Measurements from ENCODE around the gene CD9. TPM values are rescaled to one million over a fixed set of nuclear protein-coding genes. Genes with fewer than 3 reads are reported as not detected.
A peak's percentile ranks its signal among the peaks of the same experiment; 100 is the strongest.

The CD9 gene
- total and polyA plus RNA-seq, 2 donors (not counting 1 experiment from before 2014, with no cell fraction given), result 7.2 to 12.8 TPM

GRCh38 chr12:6195665-6196535, 4.3 kb upstream of the CD9 start:
- Histone ChIP-seq H3K27me3 (replicated peaks in 1 of 4; ENCODE audit: control extremely low read depth in 1 of 4, control insufficient read depth in 3 of 4, insufficient read depth in 4 of 4, low read length in 3 of 4) (peaks cover 0 to 19% (median 3%) of the 10 kb centered on the region in 4 experiments), H3K4me2 (replicated peaks; ENCODE audit: low read depth, low read length, poor library complexity, severe bottlenecking) (peak overlapping the region; percentile 46), H2AFZ (ENCODE audit: insufficient read depth, low read depth, low read length, poor library complexity, severe bottlenecking) (no peak overlapping the region), H3K9ac (ENCODE audit: low read length) (no peak overlapping the region), H3K27ac (ENCODE audit: low read length in 2 of 2) (no peak overlapping the region), H3K4me3 (ENCODE audit: control extremely low read depth in 1 of 5, extremely low read depth in 1 of 5, insufficient read depth in 1 of 5, low read depth in 2 of 5, low read length in 4 of 5) (no peak overlapping the region), H3K36me3 (replicated peaks in 1 of 2; ENCODE audit: control extremely low read depth in 1 of 2, control insufficient read depth in 1 of 2, extremely low read depth in 1 of 2, insufficient read depth in 2 of 2, low read length in 1 of 2) (no peaks in the 10 kb centered on the region), H4K20me1 (ENCODE audit: control insufficient read depth, insufficient read depth, low read length, poor library complexity, severe bottlenecking) (no peaks in the 10 kb centered on the region), H3K4me1 (ENCODE audit: control insufficient read depth in 2 of 2, insufficient read depth in 2 of 2, low read length in 2 of 2) (peaks cover 16 to 27% of the 10 kb centered on the region in 2 donors), H3K9me3 (ENCODE audit: control extremely low read depth in 1 of 3, control insufficient read depth in 2 of 3, insufficient read depth in 1 of 3, low read length in 2 of 3) (peaks cover 0 to under 1% (median 0%) of the 10 kb centered on the region in 3 donors), H3K79me2 (ENCODE audit: control insufficient read depth, insufficient read depth, low read length) (no peaks in the 10 kb centered on the region)
- H3K4me1 Mint-ChIP-seq, result peaks cover 25% of the 10 kb centered on the region
- intact Hi-C loops (cut with micrococcal nuclease), result loop anchor here (1.0 to 10.0 kb wide), 5 partner anchors 36 to 343 kb away; no protein-coding TSS in a partner anchor
- ChIA-PET POLR2A (interaction anchor here (0.7 to 0.8 kb wide), 2 partner anchors 54 to 89 kb away, joined by 3 read pairs; no protein-coding TSS in a partner anchor), CTCF (interaction anchor here (0.7 to 9.3 kb wide), 20 partner anchors 8 to 344 kb away, joined by 3 to 127 read pairs (median 5); no protein-coding TSS in a partner anchor)
- DNase-seq, result peak; percentile 81
- H3K9me3 Mint-ChIP-seq (ENCODE audit: insufficient read depth), result no peaks in the 10 kb centered on the region
- 31% methylated on average over 6 of the region's 10 CpGs for WGBS (ENCODE audit: insufficient coverage)
- H3K27me3 Mint-ChIP-seq, result peaks cover 31% of the 10 kb centered on the region
- H3K27ac Mint-ChIP-seq, result no peak overlapping the region
- TF ChIP-seq CTCF (IDR thresholded peaks at IDR 0.05) (peak; percentile 96), EZH2 (IDR thresholded peaks at IDR 0.05; ENCODE audit: borderline replicate concordance, insufficient read depth, low read depth, low read length, poor library complexity, severe bottlenecking) (no peak)
- ATAC-seq (ENCODE audit: low read depth), result peak; percentile 70
- no peak overlapping the region for H3K4me3 Mint-ChIP-seq

Measured in B cell (primary cell).